ENCODE results near the gene DLG5. TPM values are rescaled to one million over a fixed set of nuclear protein-coding genes. Genes with fewer than 3 reads are reported as not detected.

The DLG5 gene
- polyA plus RNA-seq, 1 of the 3 experiments (the other 2 are of a cell fraction): 31.3 TPM

DNA sequence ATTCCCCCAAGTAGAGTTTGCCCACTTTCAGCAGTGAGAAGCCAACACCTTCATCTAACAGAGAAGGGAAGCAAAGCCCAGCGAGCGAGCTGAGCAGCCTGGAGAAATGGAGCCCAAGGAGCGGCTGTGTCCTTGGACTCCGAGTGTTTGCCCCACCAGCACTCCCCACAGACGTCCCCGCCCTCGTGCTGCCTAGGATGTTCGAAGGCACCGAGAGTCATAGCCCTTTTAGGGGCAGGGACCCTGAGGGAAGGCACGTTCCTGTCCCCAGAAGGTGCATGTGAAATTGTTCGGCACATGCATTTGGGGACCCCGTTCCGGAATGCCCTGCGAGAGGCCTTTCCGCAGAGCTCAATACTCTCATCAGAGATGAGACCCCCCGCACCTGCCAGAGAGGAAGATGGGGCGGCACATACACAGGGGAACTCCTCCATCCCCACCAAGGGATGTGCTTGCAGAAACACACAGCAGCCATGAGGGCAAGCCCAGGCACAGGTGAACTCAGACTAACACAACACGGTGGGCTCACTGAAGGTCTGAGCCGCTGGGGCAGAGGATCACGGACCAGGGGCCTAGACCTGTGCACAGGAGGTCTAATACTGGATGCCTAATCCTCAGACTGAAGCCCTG, 131.0 kb downstream of the DLG5 start:
- Histone ChIP-seq H3F3A (replicated peaks; ENCODE audit: insufficient read depth) (peaks cover 6% of the 10 kb centered on the region), H3K9ac (no peak overlapping the region), H3K27me3 (ENCODE audit: insufficient read depth) (no peaks in the 10 kb centered on the region), H3K9me2 (no peaks in the 10 kb centered on the region), H4K20me1 (ENCODE audit: insufficient read depth) (no peaks in the 10 kb centered on the region), H3K9me3 (no peaks in the 10 kb centered on the region), H3K27ac (ENCODE audit: low read depth in 2 of 2, low read length in 1 of 2) (no peak overlapping the region), H3K79me2 (ENCODE audit: insufficient read depth) (no peaks in the 10 kb centered on the region), H3K4me2 (no peak overlapping the region), H2AFZ (ENCODE audit: low read depth) (no peak overlapping the region), H3K36me3 (replicated peaks in 1 of 2; ENCODE audit: control insufficient read depth in 1 of 2, insufficient read depth in 2 of 2, low read length in 1 of 2) (peaks cover 31 to 82% of the 10 kb centered on the region in 2 experiments), H3K4me3 (ENCODE audit: low read depth in 2 of 2, low read length in 1 of 2) (no peak overlapping the region), H3K4me1 (ENCODE audit: control insufficient read depth in 1 of 2, insufficient read depth in 2 of 2, low read depth in 1 of 2, low read length in 1 of 2) (peaks cover 0 to 4% of the 10 kb centered on the region in 2 experiments; a peak in 1 of 4 replicates)
- no peak for TF ChIP-seq TCF12 (IDR thresholded peaks at IDR 0.05)
- no peak for TF ChIP-seq CHD2 (IDR thresholded peaks at IDR 0.05; ENCODE audit: low read length, partially characterized antibody)
- TF ChIP-seq FOSL2 (IDR thresholded peaks at IDR 0.05; ENCODE audit: borderline replicate concordance, low read depth): no peak
- no peak for TF ChIP-seq EP300 (IDR thresholded peaks at IDR 0.05; ENCODE audit: borderline replicate concordance in 1 of 2, low read depth in 1 of 2, low read length in 1 of 2)
- no peak for TF ChIP-seq NFIC (IDR thresholded peaks at IDR 0.05; ENCODE audit: borderline replicate concordance)
- TF ChIP-seq, protein P1, sequence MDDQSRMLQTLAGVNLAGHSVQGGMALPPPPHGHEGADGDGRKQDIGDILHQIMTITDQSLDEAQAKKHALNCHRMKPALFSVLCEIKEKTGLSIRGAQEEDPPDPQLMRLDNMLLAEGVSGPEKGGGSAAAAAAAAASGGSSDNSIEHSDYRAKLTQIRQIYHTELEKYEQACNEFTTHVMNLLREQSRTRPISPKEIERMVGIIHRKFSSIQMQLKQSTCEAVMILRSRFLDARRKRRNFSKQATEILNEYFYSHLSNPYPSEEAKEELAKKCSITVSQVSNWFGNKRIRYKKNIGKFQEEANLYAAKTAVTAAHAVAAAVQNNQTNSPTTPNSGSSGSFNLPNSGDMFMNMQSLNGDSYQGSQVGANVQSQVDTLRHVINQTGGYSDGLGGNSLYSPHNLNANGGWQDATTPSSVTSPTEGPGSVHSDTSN (IDR thresholded peaks at IDR 0.05): no peak
- TF ChIP-seq YY1 (IDR thresholded peaks at IDR 0.05; ENCODE audit: low read depth): no peak
- no peak for TF ChIP-seq MEF2A (IDR thresholded peaks at IDR 0.05; ENCODE audit: borderline replicate concordance, low read depth)
- TF ChIP-seq SMC3 (IDR thresholded peaks at IDR 0.05; ENCODE audit: low read depth, low read length): no peak
- no peak for TF ChIP-seq RXRA (IDR thresholded peaks at IDR 0.05; ENCODE audit: borderline replicate concordance, low read depth)
- TF ChIP-seq, protein P2, sequence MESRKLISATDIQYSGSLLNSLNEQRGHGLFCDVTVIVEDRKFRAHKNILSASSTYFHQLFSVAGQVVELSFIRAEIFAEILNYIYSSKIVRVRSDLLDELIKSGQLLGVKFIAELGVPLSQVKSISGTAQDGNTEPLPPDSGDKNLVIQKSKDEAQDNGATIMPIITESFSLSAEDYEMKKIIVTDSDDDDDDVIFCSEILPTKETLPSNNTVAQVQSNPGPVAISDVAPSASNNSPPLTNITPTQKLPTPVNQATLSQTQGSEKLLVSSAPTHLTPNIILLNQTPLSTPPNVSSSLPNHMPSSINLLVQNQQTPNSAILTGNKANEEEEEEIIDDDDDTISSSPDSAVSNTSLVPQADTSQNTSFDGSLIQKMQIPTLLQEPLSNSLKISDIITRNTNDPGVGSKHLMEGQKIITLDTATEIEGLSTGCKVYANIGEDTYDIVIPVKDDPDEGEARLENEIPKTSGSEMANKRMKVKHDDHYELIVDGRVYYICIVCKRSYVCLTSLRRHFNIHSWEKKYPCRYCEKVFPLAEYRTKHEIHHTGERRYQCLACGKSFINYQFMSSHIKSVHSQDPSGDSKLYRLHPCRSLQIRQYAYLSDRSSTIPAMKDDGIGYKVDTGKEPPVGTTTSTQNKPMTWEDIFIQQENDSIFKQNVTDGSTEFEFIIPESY (IDR thresholded peaks at IDR 0.05; ENCODE audit: borderline replicate concordance, low read depth): no peak
- POLR2A ChIA-PET: no interaction called here
- DNase-seq: no peak
- WGBS (ENCODE audit: low lambda C conversion rate): 94% methylated on average over 18 of the region's 20 CpGs
- CTCF ChIA-PET: no interaction called here

DNA sequence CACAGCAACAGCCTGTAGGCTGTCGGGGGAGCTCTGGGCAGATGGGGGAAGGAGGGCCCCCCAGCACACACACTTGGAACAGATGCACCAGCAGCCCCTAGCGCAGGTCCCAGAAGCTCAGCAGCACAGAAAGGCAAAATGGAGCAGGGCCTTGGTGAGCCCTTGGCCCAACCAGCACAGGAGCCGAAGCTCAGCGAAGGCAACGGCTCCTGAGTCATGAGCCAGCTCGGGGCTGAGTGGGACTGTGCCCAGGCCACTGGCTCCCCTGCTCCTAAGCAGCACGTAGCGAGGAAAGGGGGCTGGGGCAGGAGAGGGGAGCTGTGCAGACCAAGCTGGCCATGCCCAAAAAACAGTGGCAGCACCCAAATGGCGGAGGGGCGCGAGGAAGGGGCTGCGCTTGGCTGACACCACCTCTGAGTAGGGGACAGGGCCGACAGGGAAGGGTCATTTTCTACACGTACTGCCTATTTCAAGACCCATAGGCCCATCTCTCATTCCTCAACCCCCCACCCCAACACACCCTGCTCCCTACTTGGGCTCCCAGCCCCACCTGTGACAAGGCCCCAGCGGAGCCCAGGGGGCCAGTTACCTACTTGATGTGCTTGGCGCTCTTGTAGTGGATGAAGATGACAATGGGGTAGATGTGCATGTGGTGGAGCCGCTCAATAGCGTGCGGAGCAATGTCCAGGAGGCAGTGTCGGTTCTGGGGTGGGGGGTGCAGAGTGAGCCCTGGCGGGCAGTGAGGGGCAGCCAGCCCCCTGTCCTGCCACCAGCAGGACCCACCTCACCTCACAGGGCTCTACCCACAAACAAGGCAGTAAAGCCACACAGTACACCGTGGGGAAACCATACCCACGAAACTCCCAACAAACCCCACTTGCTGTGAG, 132.1 kb downstream of the DLG5 start:
- TF ChIP-seq EZH2phosphoT487 (IDR thresholded peaks at IDR 0.05; ENCODE audit: borderline replicate concordance, low read depth) (no peak), MEF2A (IDR thresholded peaks at IDR 0.05; ENCODE audit: borderline replicate concordance, low read depth) (no peak), RXRA (IDR thresholded peaks at IDR 0.05; ENCODE audit: borderline replicate concordance, low read depth) (no peak), NFIC (IDR thresholded peaks at IDR 0.05; ENCODE audit: borderline replicate concordance) (no peak), NRF1 (IDR thresholded peaks at IDR 0.05; ENCODE audit: low read depth, low read length) (no peak), EP300 (IDR thresholded peaks at IDR 0.05; ENCODE audit: borderline replicate concordance in 1 of 2, low read depth in 1 of 2, low read length in 1 of 2) (no peak), JUND (IDR thresholded peaks at IDR 0.05) (no peak), FOXM1 (IDR thresholded peaks at IDR 0.05; ENCODE audit: low read depth) (no peak), TEAD4 (IDR thresholded peaks at IDR 0.05; ENCODE audit: borderline replicate concordance, insufficient read depth) (no peak), RCOR1 (IDR thresholded peaks at IDR 0.05; ENCODE audit: low read length) (no peak)
- TF ChIP-seq, protein P3, sequence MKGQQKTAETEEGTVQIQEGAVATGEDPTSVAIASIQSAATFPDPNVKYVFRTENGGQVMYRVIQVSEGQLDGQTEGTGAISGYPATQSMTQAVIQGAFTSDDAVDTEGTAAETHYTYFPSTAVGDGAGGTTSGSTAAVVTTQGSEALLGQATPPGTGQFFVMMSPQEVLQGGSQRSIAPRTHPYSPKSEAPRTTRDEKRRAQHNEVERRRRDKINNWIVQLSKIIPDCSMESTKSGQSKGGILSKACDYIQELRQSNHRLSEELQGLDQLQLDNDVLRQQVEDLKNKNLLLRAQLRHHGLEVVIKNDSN (IDR thresholded peaks at IDR 0.05; ENCODE audit: borderline replicate concordance, low read depth): no peak
- TF ChIP-seq, protein P4, sequence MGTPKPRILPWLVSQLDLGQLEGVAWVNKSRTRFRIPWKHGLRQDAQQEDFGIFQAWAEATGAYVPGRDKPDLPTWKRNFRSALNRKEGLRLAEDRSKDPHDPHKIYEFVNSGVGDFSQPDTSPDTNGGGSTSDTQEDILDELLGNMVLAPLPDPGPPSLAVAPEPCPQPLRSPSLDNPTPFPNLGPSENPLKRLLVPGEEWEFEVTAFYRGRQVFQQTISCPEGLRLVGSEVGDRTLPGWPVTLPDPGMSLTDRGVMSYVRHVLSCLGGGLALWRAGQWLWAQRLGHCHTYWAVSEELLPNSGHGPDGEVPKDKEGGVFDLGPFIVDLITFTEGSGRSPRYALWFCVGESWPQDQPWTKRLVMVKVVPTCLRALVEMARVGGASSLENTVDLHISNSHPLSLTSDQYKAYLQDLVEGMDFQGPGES (IDR thresholded peaks at IDR 0.05; ENCODE audit: low read depth, low read length): no peak
- TF ChIP-seq, protein P5, sequence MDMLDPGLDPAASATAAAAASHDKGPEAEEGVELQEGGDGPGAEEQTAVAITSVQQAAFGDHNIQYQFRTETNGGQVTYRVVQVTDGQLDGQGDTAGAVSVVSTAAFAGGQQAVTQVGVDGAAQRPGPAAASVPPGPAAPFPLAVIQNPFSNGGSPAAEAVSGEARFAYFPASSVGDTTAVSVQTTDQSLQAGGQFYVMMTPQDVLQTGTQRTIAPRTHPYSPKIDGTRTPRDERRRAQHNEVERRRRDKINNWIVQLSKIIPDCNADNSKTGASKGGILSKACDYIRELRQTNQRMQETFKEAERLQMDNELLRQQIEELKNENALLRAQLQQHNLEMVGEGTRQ (IDR thresholded peaks at IDR 0.05; ENCODE audit: borderline replicate concordance, low read depth, low read length): no peak
- H4K20me1 ChIP-seq (ENCODE audit: insufficient read depth): no peaks in the 10 kb centered on the region
- ChIA-PET CTCF (no interaction called here), POLR2A (no interaction called here)
- H2AFZ ChIP-seq (ENCODE audit: low read depth): no peak overlapping the region
- no peak overlapping the region for H3K4me3 ChIP-seq (ENCODE audit: low read depth in 2 of 2, low read length in 1 of 2)
- H3K4me1 ChIP-seq (ENCODE audit: control insufficient read depth in 1 of 2, insufficient read depth in 2 of 2, low read depth in 1 of 2, low read length in 1 of 2): peaks cover 0 to 4% of the 10 kb centered on the region in 2 experiments; a peak in 2 of 4 replicates
- H3K36me3 ChIP-seq (replicated peaks in 1 of 2; ENCODE audit: control insufficient read depth in 1 of 2, insufficient read depth in 2 of 2, low read length in 1 of 2): peaks cover 27 to 81% of the 10 kb centered on the region in 2 experiments
- H3K9me3 ChIP-seq: no peaks in the 10 kb centered on the region
- no peak overlapping the region for H3K27ac ChIP-seq (ENCODE audit: low read depth in 2 of 2, low read length in 1 of 2)
- 89% methylated on average over 8 of the region's 23 CpGs for WGBS (ENCODE audit: low lambda C conversion rate)
- DNase-seq: no peak
- H3K9ac ChIP-seq: no peak overlapping the region
- H3K27me3 ChIP-seq (ENCODE audit: insufficient read depth): no peaks in the 10 kb centered on the region
- peaks cover 6% of the 10 kb centered on the region for H3F3A ChIP-seq (replicated peaks; ENCODE audit: insufficient read depth)
- H3K9me2 ChIP-seq: no peaks in the 10 kb centered on the region
- no peaks in the 10 kb centered on the region for H3K79me2 ChIP-seq (ENCODE audit: insufficient read depth)
- no peak overlapping the region for H3K4me2 ChIP-seq
